ENCODE results near the gene KHDC1L. TPM values are rescaled to one million over a fixed set of nuclear protein-coding genes. Genes with fewer than 3 reads are reported as not detected.
"Not testable (repeated sequence)": the region's sequence is repeated elsewhere in the genome, so short reads cannot be mapped to it uniquely, and the experiment has no call there.

Gene KHDC1L
- total and polyA plus RNA-seq, 5 donors from 2014 or later, result 0.67 TPM; not detected in 4

DNA sequence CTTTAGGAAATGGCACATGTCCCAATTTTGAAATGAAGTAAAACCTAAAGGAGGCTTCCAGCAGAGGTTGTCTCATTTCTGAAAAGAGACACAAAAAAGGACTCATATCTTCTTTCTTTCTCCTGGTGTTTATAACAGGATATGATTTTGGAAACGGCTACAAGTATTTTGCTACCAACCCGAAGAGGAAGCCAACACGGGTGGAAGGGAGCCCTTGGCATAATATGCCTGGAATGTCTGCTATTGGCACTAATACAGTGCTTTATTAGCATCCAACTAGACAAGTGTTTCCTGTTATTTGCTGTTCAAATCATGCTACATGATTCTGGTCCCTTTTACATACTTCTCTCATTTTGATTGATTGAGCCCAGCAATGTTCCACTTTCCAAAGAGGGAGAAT, 8.7 kb upstream of the KHDC1L start:
- DNase-seq; H3K27me3 Mint-ChIP-seq; H3K9me3 ChIP-seq (ENCODE audit: control insufficient read depth in 2 of 2, low read length in 2 of 2); H3K4me1 Mint-ChIP-seq; H3K27me3 ChIP-seq (ENCODE audit: control insufficient read depth, insufficient read depth, low read length); ATAC-seq (ENCODE audit: low read depth in 2 of 2); H3K27ac ChIP-seq (ENCODE audit: insufficient read depth, low read length, poor library complexity, severe bottlenecking); H3K4me3 Mint-ChIP-seq; H3K27ac Mint-ChIP-seq; H3K4me3 ChIP-seq (ENCODE audit: low read depth, low read length); H3K9me3 Mint-ChIP-seq; H3K4me1 ChIP-seq (ENCODE audit: control insufficient read depth, insufficient read depth, low read length, poor library complexity, severe bottlenecking); H3K36me3 ChIP-seq (ENCODE audit: control insufficient read depth, insufficient read depth, low read length); H3K36me3 Mint-ChIP-seq: not testable (repeated sequence)

DNA sequence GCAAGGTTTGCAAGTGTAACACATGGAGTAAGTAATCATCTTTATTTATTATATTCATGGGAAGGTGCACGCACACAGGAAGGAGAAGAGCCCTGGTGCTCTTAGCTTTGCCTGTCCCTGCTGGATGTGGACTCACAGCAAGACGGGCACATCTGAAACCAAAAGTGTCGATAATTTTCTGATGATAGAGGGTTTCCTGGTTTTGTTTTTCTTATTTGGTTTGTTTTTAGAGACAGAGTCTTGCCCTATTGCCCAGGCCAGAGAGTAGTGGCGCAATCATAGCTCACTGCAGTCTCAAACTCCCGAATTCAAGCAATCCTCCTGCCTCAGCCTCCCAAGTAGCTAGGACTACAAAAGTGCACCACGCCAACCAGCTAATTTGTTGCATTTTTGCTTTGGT, 7.8 kb upstream of the KHDC1L start:
- no peaks in the 10 kb centered on the region for H3K36me3 ChIP-seq (ENCODE audit: control insufficient read depth, insufficient read depth, low read length)
- H3K27ac ChIP-seq (ENCODE audit: insufficient read depth, low read length, poor library complexity, severe bottlenecking), result no peak overlapping the region
- DNase-seq (no peak), ATAC-seq (ENCODE audit: low read depth in 2 of 2) (no peak)
- H3K9me3 ChIP-seq (ENCODE audit: control insufficient read depth in 2 of 2, low read length in 2 of 2), result no peaks in the 10 kb centered on the region
- peaks cover 0 to 2% (median 0%) of the 10 kb centered on the region in 7 donors for H3K9me3 Mint-ChIP-seq
- no peaks in the 10 kb centered on the region for H3K4me1 ChIP-seq (ENCODE audit: control insufficient read depth, insufficient read depth, low read length, poor library complexity, severe bottlenecking)
- no peaks in the 10 kb centered on the region for H3K4me1 Mint-ChIP-seq
- H3K27ac Mint-ChIP-seq, result no peak overlapping the region
- no peak overlapping the region for H3K4me3 Mint-ChIP-seq
- no peak overlapping the region for H3K4me3 ChIP-seq (ENCODE audit: low read depth, low read length)
- no peaks in the 10 kb centered on the region for H3K36me3 Mint-ChIP-seq
- H3K27me3 ChIP-seq (ENCODE audit: control insufficient read depth, insufficient read depth, low read length), result no peaks in the 10 kb centered on the region
- no peaks in the 10 kb centered on the region for H3K27me3 Mint-ChIP-seq

DNA sequence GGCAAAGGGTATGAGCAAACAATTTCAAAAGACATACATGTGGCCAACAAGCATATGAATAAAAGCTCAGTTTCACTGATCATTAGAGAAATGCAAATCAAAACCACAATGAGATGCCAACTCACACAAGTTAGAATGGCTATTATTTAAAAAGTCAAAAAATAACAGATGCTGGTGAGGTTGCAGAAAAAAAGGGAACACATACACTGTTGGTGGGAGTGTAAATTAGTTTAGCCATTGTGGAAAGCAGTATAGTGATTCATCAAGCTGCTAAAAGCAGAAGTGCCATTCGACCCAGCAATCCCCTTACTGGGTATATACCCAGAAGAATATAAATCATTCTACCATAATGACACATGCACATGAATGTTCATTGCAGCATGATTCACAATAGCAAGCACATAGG, 6.7 kb upstream of the KHDC1L start:
- DNase-seq (no peak), ATAC-seq (ENCODE audit: low read depth in 2 of 2) (no peak)
- no peaks in the 10 kb centered on the region for H3K27me3 ChIP-seq (ENCODE audit: control insufficient read depth, insufficient read depth, low read length)
- Mint-ChIP-seq H3K4me1 (no peaks in the 10 kb centered on the region), H3K36me3 (no peaks in the 10 kb centered on the region), H3K27me3 (no peaks in the 10 kb centered on the region), H3K9me3 (peaks cover 0 to 2% (median 0%) of the 10 kb centered on the region in 7 donors), H3K4me3 (no peak overlapping the region), H3K27ac (no peak overlapping the region)
- no peak overlapping the region for H3K4me3 ChIP-seq (ENCODE audit: low read depth, low read length)
- no peaks in the 10 kb centered on the region for H3K4me1 ChIP-seq (ENCODE audit: control insufficient read depth, insufficient read depth, low read length, poor library complexity, severe bottlenecking)
- H3K9me3 ChIP-seq (ENCODE audit: control insufficient read depth in 2 of 2, low read length in 2 of 2), result no peaks in the 10 kb centered on the region
- H3K36me3 ChIP-seq (ENCODE audit: control insufficient read depth, insufficient read depth, low read length), result no peaks in the 10 kb centered on the region
- H3K27ac ChIP-seq (ENCODE audit: insufficient read depth, low read length, poor library complexity, severe bottlenecking), result no peak overlapping the region

DNA sequence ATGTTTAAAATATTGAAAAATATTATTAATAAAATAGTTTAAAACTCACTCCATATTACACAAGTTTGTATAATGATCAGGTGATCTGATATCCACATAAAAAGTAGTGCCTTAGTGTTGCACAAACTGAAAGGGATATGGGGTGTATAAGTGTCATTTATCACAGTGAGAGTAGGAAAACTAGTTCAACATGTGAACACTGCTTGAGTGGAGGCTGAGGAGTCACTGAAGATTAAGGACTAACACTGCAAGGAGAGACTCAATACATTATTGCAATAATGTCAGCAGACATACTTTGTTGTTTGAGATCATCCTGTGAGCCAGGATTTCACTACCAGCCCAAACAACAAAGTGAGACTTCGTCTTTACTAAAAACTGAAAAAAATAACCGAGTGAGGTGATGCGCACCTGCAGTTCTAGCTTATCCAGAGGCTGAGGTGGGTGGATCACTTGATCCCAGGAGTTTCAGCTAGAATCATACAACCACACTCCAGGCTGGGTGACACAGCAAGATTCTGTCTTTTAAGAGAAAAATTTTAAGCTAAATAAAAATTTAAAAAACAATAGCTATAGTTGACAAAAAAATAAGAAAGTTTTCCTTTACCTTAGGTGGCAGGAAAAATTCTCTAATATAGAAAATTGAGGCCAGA, 2.4 kb upstream of the KHDC1L start:
- H3K27me3 Mint-ChIP-seq, result peaks cover 2% of the 10 kb centered on the region
- H3K27me3 ChIP-seq (ENCODE audit: control insufficient read depth, insufficient read depth, low read length), result no peaks in the 10 kb centered on the region
- no peaks in the 10 kb centered on the region for H3K36me3 Mint-ChIP-seq
- DNase-seq (no peak), ATAC-seq (ENCODE audit: low read depth in 2 of 2) (no peak)
- H3K4me3 ChIP-seq (ENCODE audit: low read depth, low read length), result no peak overlapping the region
- H3K27ac ChIP-seq (ENCODE audit: insufficient read depth, low read length, poor library complexity, severe bottlenecking), result no peak overlapping the region
- no peaks in the 10 kb centered on the region for H3K9me3 Mint-ChIP-seq
- no peak overlapping the region for H3K4me3 Mint-ChIP-seq
- no peak overlapping the region for H3K27ac Mint-ChIP-seq
- no peaks in the 10 kb centered on the region for H3K9me3 ChIP-seq (ENCODE audit: control insufficient read depth in 2 of 2, low read length in 2 of 2)
- no peaks in the 10 kb centered on the region for H3K4me1 ChIP-seq (ENCODE audit: control insufficient read depth, insufficient read depth, low read length, poor library complexity, severe bottlenecking)
- H3K4me1 Mint-ChIP-seq, result no peaks in the 10 kb centered on the region
- no peaks in the 10 kb centered on the region for H3K36me3 ChIP-seq (ENCODE audit: control insufficient read depth, insufficient read depth, low read length)

- Histone ChIP-seq H3K4me3 (ENCODE audit: low read depth, low read length) (no peak overlapping the region), H3K27ac (ENCODE audit: insufficient read depth, low read length, poor library complexity, severe bottlenecking) (no peak overlapping the region), H3K27me3 (ENCODE audit: control insufficient read depth, insufficient read depth, low read length) (no peaks in the 10 kb centered on the region), H3K4me1 (ENCODE audit: control insufficient read depth, insufficient read depth, low read length, poor library complexity, severe bottlenecking) (no peaks in the 10 kb centered on the region), H3K36me3 (ENCODE audit: control insufficient read depth, insufficient read depth, low read length) (no peaks in the 10 kb centered on the region), H3K9me3 (ENCODE audit: control insufficient read depth in 2 of 2, low read length in 2 of 2) (no peaks in the 10 kb centered on the region)
- DNase-seq (no peak), ATAC-seq (ENCODE audit: low read depth in 2 of 2) (no peak)
- no peaks in the 10 kb centered on the region for H3K27me3 Mint-ChIP-seq
- H3K4me3 Mint-ChIP-seq, result no peak overlapping the region
- no peaks in the 10 kb centered on the region for H3K4me1 Mint-ChIP-seq
- H3K36me3 Mint-ChIP-seq, result no peaks in the 10 kb centered on the region
- peaks cover 0 to 6% (median 0%) of the 10 kb centered on the region in 7 donors for H3K9me3 Mint-ChIP-seq
- no peak overlapping the region for H3K27ac Mint-ChIP-seq
These were observed 8.4 kb downstream of the KHDC1L start for GRCh38 chr6:73216859-73217258.

DNA sequence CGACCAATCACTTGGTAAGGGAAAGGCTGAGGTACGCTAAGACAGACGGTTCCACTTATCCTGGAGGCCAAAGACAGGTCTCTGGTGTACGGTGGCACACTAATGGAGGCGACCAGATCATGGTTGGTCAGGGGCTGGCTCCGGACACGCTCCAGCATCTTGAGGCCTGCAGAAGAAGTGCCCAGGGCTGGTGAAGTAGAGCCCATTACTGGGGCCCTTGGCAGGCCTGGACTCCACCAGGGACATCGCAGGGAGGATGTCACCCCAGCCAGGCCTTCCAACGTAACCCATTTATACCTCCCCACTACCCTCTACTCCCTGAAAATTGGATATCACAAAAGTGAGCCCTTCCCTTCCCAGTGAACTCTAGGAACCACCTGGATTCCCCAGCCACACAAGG, 16.2 kb downstream of the KHDC1L start:
- Histone ChIP-seq H3K27ac (ENCODE audit: insufficient read depth, low read length, poor library complexity, severe bottlenecking) (no peak overlapping the region), H3K36me3 (ENCODE audit: control insufficient read depth, insufficient read depth, low read length) (no peaks in the 10 kb centered on the region), H3K4me3 (ENCODE audit: low read depth, low read length) (no peak overlapping the region), H3K9me3 (ENCODE audit: control insufficient read depth in 2 of 2, low read length in 2 of 2) (no peaks in the 10 kb centered on the region), H3K27me3 (ENCODE audit: control insufficient read depth, insufficient read depth, low read length) (no peaks in the 10 kb centered on the region), H3K4me1 (ENCODE audit: control insufficient read depth, insufficient read depth, low read length, poor library complexity, severe bottlenecking) (no peaks in the 10 kb centered on the region)
- Mint-ChIP-seq H3K4me3 (no peak overlapping the region), H3K36me3 (no peaks in the 10 kb centered on the region), H3K4me1 (no peaks in the 10 kb centered on the region), H3K27ac (no peak overlapping the region), H3K27me3 (peaks cover 5% of the 10 kb centered on the region), H3K9me3 (peaks cover 0 to 3% (median 0%) of the 10 kb centered on the region in 7 donors)
- ATAC-seq (ENCODE audit: low read depth in 2 of 2) (no peak), DNase-seq (no peak)

DNA sequence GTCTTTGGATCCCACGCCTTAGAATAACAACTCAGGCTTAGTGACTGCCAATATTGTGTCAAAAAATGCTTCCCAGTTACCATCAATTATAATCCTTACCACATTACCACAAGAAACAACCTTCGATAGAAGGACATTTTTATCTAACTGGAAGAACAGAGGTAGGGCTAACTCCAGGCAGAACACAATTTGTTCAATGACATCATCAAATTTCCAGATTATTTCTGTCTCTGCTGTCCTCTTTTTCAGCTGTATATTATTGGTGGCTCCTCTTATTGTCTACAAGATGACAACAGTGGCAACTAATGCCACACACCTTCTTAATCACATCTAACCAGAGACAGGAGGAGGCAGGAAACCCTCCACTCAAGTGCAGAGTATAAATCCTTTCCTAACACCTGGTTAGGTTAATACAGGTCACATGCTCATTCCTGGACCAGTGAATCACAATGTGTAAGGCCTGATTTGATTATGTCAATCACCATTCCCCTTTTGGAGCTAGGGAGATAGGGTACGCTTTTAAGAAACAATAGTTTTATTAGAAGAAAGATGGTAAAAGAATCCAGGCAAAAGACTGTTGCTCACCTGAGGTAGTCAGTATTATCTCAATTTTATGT, 18.0 kb downstream of the KHDC1L start:
- Mint-ChIP-seq H3K4me1 (no peaks in the 10 kb centered on the region), H3K4me3 (no peak overlapping the region), H3K27ac (no peak overlapping the region), H3K9me3 (peaks cover 0 to 3% (median 0%) of the 10 kb centered on the region in 7 donors), H3K36me3 (no peaks in the 10 kb centered on the region), H3K27me3 (peaks cover 6% of the 10 kb centered on the region)
- Histone ChIP-seq H3K36me3 (ENCODE audit: control insufficient read depth, insufficient read depth, low read length) (no peaks in the 10 kb centered on the region), H3K4me3 (ENCODE audit: low read depth, low read length) (no peak overlapping the region), H3K27me3 (ENCODE audit: control insufficient read depth, insufficient read depth, low read length) (no peaks in the 10 kb centered on the region), H3K4me1 (ENCODE audit: control insufficient read depth, insufficient read depth, low read length, poor library complexity, severe bottlenecking) (no peaks in the 10 kb centered on the region), H3K9me3 (ENCODE audit: control insufficient read depth in 2 of 2, low read length in 2 of 2) (no peaks in the 10 kb centered on the region), H3K27ac (ENCODE audit: insufficient read depth, low read length, poor library complexity, severe bottlenecking) (no peak overlapping the region)
- ATAC-seq (ENCODE audit: low read depth in 2 of 2), result no peak
- DNase-seq, result no peak

- Mint-ChIP-seq H3K9me3 (peaks cover 0 to 4% (median 0%) of the 10 kb centered on the region in 7 donors), H3K27me3 (peaks cover 6% of the 10 kb centered on the region), H3K36me3 (no peaks in the 10 kb centered on the region), H3K4me3 (no peak overlapping the region), H3K4me1 (no peaks in the 10 kb centered on the region), H3K27ac (no peak overlapping the region)
- Histone ChIP-seq H3K4me1 (ENCODE audit: control insufficient read depth, insufficient read depth, low read length, poor library complexity, severe bottlenecking) (no peaks in the 10 kb centered on the region), H3K36me3 (ENCODE audit: control insufficient read depth, insufficient read depth, low read length) (no peaks in the 10 kb centered on the region), H3K27ac (ENCODE audit: insufficient read depth, low read length, poor library complexity, severe bottlenecking) (no peak overlapping the region), H3K4me3 (ENCODE audit: low read depth, low read length) (no peak overlapping the region), H3K27me3 (ENCODE audit: control insufficient read depth, insufficient read depth, low read length) (no peaks in the 10 kb centered on the region), H3K9me3 (ENCODE audit: control insufficient read depth in 2 of 2, low read length in 2 of 2) (no peaks in the 10 kb centered on the region)
- ATAC-seq (ENCODE audit: low read depth in 2 of 2), result no peak
- DNase-seq, result no peak
These were observed 21.0 kb downstream of the KHDC1L start for GRCh38 chr6:73204252-73204651.

All from CD4-positive, CD25-positive, alpha-beta regulatory T cell (primary cell).